Cortex of kidney (tissue), 1 donor: ENCODE data around the gene ICAM4.
A peak's percentile ranks its signal among the peaks of the same experiment; 100 is the strongest.
"Not testable (repeated sequence)": the region's sequence is repeated elsewhere in the genome, so short reads cannot be mapped to it uniquely, and the experiment has no call there.

Experiments used
- DNase-seq: peaks from one replicate; lab custom pipeline; 2025; lab: John Stamatoyannopoulos, UW

Gene ICAM4

DNA sequence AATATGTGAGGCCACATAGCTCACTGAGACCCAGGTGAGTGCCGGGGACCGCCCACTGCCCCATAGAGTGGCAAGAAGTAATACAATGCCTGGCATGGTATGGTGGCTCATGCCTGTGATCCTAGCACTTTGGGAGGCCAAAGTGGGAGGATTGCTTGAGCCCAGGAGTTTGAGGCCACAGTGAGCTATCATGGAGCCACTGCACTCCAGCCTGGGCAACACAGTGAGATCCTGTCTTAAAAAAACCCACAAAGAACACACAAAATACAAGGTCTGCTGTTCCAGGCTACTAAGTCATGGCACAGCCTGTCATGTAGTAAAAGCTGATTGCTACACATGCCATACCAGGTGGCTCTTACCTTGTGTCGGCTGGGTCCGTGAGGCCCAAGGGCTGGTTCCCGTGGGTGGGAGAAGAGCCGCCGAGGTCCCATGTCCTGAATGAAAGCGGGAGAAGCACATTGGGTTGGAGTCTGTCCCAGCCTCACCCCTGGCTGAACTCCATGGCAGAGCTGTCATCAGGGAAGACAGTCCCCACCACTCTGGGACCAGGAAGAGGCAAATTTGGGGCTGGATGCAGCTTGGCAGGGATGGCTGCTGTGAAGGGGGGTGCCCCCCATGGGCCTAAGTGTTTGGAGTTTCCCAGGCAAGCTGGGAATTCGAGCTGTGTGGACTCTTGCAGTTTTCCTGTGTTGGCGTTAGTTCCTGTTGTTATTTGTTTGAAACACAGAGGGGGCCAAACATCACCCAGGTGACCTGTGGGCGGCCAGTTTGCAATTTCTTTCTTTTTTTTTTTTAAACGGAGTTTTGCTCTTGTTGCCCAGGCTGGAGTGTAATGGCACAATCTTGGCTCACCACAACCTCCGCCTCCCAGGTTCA is 32.3 kb downstream of the ICAM4 start:
- DNase-seq, result no peak

GRCh38 chr19:10320602-10321416 is 34.1 kb downstream of the ICAM4 start:
- no peak for DNase-seq

- DNase-seq, result no peak
Measured at GRCh38 chr19:10321417-10321797, 34.7 kb downstream of the ICAM4 start.

DNA sequence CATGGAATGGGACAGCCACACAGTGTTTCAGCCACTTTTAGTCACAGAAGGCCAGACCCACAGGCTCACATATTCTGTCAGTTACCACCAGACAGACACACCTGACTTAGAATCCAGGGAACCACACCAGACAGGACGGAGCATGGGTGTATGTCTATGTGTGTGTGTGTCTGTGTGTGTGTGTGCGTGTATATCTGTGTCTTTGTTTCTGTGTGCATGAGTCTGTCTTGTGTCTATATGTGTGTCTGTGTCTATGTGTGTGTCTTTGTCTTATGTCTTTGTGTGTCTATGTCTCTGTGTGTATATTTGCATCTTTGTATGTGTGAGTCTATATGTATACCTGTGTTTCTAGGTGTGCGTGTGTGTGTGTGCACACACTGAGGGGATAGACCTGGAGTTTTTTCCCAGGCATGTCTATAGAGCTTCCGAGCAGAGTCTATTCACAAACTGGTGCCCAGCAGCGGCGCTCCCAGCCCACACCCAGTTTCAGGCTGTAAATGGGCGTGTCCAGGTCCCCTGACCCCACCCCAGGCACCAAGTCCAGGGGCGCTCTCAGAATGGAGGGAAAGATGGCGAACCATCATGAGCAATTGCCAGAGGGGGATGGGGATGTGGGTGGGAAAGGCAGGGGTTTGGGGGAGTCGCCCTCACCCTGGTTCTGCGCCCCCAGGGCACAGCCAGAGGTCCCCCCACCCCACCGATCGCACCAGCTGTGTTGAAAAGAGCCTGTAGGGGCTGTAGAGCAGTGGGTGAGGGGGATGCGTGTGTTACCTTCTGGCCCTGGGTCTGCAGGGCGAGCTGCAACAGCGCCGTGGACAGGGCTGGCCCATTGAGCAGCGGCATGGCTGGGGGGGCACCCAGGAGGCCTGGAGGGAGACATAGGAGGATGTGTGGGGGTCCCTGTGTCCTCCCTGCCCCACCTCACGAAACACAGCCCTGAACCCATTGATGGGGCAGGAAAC is 35.4 kb downstream of the ICAM4 start:
- no peak for DNase-seq

DNA sequence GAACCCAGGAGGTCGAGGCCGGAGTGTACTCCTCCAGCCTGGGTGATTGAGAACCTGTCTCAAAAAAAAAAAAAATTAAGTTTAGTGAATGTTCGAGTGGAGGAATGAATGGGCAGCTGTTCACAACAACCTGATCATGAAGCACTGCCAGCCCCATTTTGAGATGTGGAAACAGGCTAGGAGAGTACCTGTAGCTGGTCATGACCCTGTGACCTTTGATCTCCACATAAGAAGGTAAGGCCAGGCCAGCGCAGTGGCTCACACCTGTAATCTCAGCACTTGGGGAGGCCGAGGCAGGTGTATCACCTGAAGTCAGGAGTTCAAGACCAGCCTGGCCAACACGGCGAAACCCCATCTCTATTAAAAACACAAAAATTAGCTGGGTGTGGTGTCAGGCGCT is 39.0 kb downstream of the ICAM4 start:
- no peak for DNase-seq

DNA sequence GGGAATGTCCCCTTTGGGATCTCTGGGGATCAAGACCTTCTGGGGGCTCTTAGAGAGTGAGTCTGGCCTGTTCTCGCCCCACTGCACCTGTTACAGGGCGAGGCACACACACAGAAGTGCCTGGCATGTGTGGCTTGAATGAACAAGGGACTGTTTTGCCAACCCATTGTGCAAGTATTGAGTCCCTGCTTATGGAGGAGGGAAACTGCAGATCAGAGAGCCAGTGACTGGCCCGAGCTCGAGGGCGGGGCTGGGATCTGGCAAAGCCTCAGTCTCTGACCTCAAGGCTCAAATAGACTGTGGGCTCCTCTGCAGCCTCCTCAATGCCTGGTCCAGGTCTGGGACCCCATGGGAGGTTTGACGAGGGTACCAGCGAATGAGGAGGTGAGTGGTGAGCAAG is 41.0 kb downstream of the ICAM4 start:
- DNase-seq, result no peak

DNA sequence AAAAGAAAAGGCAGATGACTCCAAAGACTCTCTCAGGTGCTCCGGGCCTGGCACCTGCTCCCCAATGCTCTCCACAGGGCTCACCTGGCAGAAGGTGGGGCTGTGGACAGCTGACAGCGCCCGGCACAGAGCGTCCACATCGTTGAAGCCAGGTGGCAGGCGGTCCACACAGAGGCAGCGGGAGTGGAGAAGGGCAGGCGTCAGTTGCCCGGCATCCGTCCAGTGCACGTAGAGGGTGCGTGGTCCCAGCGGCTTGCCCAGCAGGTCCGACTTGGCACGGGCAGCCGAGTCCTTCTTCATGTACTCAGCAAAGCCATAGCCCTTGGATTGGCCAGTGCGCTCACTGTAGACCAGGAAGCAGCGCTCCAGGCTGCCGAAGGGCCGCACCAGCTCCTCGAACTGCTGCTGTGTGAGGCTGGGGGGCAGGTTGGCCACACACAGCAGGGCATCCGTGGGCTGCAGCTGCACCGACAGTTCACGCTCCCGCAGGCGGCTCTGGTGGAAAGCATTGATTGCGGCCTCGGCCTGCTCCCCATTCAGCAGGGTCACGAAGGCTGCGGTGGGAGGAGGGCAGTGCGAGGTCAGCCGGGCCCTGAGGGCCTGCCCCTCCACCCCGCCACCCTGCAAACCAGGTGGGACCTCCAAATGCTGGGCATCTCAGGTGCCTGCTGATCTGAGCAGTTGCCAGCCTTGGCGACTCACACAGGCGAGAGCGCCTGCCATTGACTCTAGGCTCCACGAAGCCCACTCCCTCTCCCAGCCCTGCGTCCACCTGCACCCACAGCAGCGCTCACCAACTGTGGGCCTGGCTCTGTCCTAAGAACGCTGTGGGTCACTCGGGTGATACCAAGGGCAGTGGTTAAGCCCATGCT is 42.0 kb downstream of the ICAM4 start:
- no peak for DNase-seq

DNA sequence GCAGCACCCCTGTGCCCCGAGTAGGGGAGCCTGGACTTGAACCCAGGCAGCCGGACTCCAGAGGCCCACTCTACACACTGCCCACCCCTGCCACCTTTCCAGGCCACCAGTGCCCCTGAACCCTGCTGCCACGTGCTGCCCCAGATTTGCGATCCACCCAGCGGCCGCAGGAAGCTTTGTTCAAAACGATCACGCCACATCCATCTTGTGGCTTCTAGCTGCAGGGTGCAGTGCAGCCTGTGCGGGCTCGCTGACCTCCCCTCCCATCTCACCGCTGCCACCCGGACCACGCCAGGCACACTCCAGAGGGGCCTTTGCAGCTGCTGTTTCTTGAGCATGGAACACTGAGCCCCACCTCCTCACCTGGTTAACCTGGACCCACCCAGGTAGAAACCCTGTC is 42.8 kb downstream of the ICAM4 start:
- no peak for DNase-seq

- no peak for DNase-seq
Measured at GRCh38 chr19:10332158-10332964, 45.6 kb downstream of the ICAM4 start.

DNA sequence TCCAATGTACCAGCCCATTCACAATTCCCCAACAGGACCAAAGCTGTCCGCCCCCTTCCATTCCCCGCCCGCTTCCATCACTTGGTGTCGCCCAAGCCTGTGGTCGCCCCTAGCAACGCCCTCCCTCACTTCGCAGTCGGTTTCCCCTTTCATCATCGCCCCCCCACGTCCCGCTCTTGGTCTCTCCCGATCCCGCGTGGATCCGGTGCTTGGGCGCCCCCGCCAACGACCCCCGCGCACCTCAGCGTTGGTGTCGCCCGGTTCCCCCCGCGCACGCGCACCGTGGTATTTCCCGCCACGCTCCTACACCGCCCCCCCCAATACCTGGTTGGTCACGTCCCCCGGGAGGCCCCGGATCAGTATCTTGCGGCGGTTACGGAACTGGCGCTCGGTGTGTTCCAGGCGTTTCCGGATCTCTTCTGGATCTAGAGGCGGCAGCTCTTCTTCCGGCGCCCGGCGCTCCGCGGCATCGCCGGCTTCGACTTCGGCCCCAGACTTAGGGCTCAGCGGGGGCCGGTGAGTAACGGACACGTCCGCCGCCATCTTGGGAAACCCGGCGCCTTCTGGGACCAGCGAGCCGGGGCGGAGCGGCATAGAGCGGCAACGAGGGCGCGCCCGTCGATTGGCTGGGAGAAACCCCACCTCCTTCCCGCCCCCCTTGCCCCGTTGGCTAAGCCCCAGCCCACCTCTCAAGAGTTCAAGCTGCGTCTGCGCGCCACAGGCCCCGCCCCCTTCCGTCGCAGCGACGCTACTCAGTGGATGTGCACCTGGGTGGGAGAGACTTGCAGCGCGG is 46.4 kb downstream of the ICAM4 start, which contains the start of gene RAVER1:
RAVER1 (minus strand) TSS at position 565 of the 793 bp plus-strand sequence; CDS start at position 543, 22 bp downstream.
- DNase-seq, result peak; percentile 56

GRCh38 chr19:10333758-10334587 is 47.2 kb downstream of the ICAM4 start:
- DNase-seq, result no peak

- peak; percentile 29 for DNase-seq
Measured at GRCh38 chr19:10334588-10335351, 48.0 kb downstream of the ICAM4 start.

- no peak for DNase-seq
Measured at GRCh38 chr19:10335352-10335985, 48.7 kb downstream of the ICAM4 start.

GRCh38 chr19:10336725-10337124 is 50.0 kb downstream of the ICAM4 start:
- not testable (repeated sequence) for DNase-seq
